Muscle of leg (tissue), 11 donors: ENCODE data around the gene ITPR1. TPM values are rescaled to one million over a fixed set of nuclear protein-coding genes. Genes with fewer than 3 reads are reported as not detected.
"Not testable (repeated sequence)": the region's sequence is repeated elsewhere in the genome, so short reads cannot be mapped to it uniquely, and the experiment has no call there.

Experiments used
- DNase-seq: peaks from one replicate; pipeline ENCODE4 v3.0.0; 2013
- H3K27ac ChIP-seq: one replicate; pipeline ENCODE4 v1.5.1; 2013; ENCODE audit warnings: mild to moderate bottlenecking, low read length, control low read depth
- H3K27me3 ChIP-seq: one replicate; pipeline ENCODE4 v1.6.1; 2013; ENCODE audit warnings: low read length; ENCODE audit not compliant: control insufficient read depth, insufficient read depth
- H3K36me3 ChIP-seq: one replicate; pipeline ENCODE4 v1.6.1; 2013; ENCODE audit warnings: low read length; ENCODE audit not compliant: control insufficient read depth, insufficient read depth
- H3K4me1 ChIP-seq: one replicate; pipeline ENCODE4 v1.6.1; 2013; ENCODE audit warnings: low read length; ENCODE audit not compliant: control insufficient read depth, insufficient read depth
- H3K4me3 ChIP-seq: one replicate; pipeline ENCODE4 v1.5.1; 2013; ENCODE audit warnings: low read length, control low read depth
- H3K9me3 ChIP-seq: replicated peaks from 2 replicates; pipeline ENCODE4 v1.6.1; 2013; ENCODE audit warnings: low read depth, low read length; ENCODE audit not compliant: control insufficient read depth
- WGBS: methylation state at CpG from one replicate; pipeline ENCODE4 v1.1.5; 2013; ENCODE audit warnings: missing lambda C conversion rate; ENCODE audit not compliant: insufficient coverage; 5-methylcytosine and 5-hydroxymethylcytosine counted together
- polyA plus RNA-seq, 8 donors: library from polyadenylated mRNA; unstranded; fragments of 120-200 nt; gene quantifications; one replicate each; pipeline versions ENCODE4 v1.2.1 to v1.2.3, GENCODE V29; 2013; ENCODE audit warnings: inconsistent platforms in 1 of 8, low replicate concordance in 1 of 8; ENCODE audit not compliant: insufficient read length in 8 of 8, insufficient read depth in 1 of 8
- total RNA-seq: library from RNA; stranded (reverse); fragments of 120-200 nt; gene quantifications from one replicate; pipeline ENCODE4 v1.2.4, GENCODE V29; 2013

The ITPR1 gene
- total and polyA plus RNA-seq, 9 donors, result 15.4 to 34.4 (median 20.5) TPM

DNA sequence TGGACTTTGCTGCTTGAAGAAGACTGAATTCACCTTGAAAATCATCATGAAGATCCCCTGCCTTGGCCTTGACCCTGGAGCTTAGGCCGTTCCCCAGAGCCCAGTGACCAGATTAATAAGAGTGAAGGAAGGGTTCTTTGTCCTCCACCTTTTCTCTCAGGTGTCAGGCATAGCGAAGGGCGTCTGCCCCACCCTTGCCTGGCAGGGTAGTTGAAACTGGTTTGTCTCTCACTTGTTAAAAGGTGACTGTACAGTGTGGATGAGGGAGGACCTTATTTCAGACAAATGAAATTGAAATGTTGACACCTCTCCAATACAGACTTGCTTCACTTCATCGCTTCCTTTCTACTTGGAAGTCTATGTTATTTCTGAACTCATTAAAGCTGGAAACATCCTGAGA, 262.4 kb downstream of the ITPR1 start:
- no peaks in the 10 kb centered on the region for H3K27me3 ChIP-seq
- H3K9me3 ChIP-seq, result peaks cover 2% of the 10 kb centered on the region
- no peak for DNase-seq
- no peak overlapping the region for H3K27ac ChIP-seq
- H3K36me3 ChIP-seq, result peaks cover 8% of the 10 kb centered on the region
- 80% methylated on average over 1 of the region's 4 CpGs for WGBS
- peaks cover 16% of the 10 kb centered on the region for H3K4me1 ChIP-seq
- H3K4me3 ChIP-seq, result no peak overlapping the region

- Histone ChIP-seq H3K9me3 (peaks cover 3% of the 10 kb centered on the region), H3K36me3 (peaks cover 11% of the 10 kb centered on the region), H3K27me3 (no peaks in the 10 kb centered on the region), H3K27ac (no peak overlapping the region), H3K4me3 (no peak overlapping the region), H3K4me1 (peaks cover 10% of the 10 kb centered on the region)
- DNase-seq, result no peak
- WGBS, result 78% methylated on average over 3 of the region's 10 CpGs
Measured at GRCh38 chr3:4756057-4756775, 263.1 kb downstream of the ITPR1 start.

- no peak overlapping the region for H3K27ac ChIP-seq
- 80% methylated on average over 1 of the region's 3 CpGs for WGBS
- H3K4me1 ChIP-seq, result peaks cover 4% of the 10 kb centered on the region
- DNase-seq, result no peak
- no peak overlapping the region for H3K4me3 ChIP-seq
- H3K9me3 ChIP-seq, result peaks cover 3% of the 10 kb centered on the region
- no peaks in the 10 kb centered on the region for H3K27me3 ChIP-seq
- H3K36me3 ChIP-seq, result peaks cover 11% of the 10 kb centered on the region
Measured at GRCh38 chr3:4756855-4757574, 263.9 kb downstream of the ITPR1 start.

DNA sequence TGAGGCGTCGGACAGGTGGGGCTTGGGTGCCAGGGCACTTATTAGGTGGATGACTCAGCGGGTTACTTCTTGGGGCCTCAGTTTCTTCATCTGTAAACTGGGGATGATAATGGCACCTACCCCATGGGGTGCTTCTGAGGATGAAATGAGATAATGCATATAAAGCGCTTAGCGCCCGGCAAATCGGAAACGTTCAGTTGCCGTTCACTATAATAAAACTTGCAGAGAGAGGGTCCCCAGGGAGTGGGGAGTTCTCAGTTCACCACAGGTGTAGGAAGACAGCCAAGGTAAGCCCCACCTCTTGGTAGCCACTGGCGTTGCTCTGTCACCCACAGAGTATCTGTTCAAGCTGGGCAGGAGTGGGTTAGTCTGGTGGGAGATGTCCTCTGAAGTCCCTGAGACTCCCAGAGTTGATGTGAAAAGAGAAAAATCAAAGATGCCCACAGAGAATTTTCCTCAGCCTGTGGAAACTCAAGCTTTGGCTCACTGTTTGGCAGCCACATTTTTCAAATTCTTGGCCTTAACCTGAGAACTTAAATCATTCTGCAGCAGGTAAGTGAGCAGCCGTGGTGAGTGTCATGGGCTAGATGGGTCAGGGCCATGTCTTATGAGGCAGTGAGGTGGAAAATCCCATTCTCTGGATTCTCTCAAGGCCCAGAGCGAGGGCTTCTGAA, 264.6 kb downstream of the ITPR1 start:
- no peaks in the 10 kb centered on the region for H3K4me1 ChIP-seq
- WGBS, result 93% methylated on average over 8 of the region's 12 CpGs
- peaks cover 11% of the 10 kb centered on the region for H3K36me3 ChIP-seq
- no peak overlapping the region for H3K27ac ChIP-seq
- DNase-seq, result peak; percentile 32
- H3K9me3 ChIP-seq, result peaks cover 3% of the 10 kb centered on the region
- no peaks in the 10 kb centered on the region for H3K27me3 ChIP-seq
- H3K4me3 ChIP-seq, result no peak overlapping the region

- Histone ChIP-seq H3K4me1 (no peaks in the 10 kb centered on the region), H3K27me3 (no peaks in the 10 kb centered on the region), H3K9me3 (peaks cover 3% of the 10 kb centered on the region), H3K4me3 (no peak overlapping the region), H3K36me3 (peaks cover 11% of the 10 kb centered on the region), H3K27ac (no peak overlapping the region)
- no peak for DNase-seq
- 86% methylated on average over 8 of the region's 9 CpGs for WGBS
Measured at GRCh38 chr3:4758249-4758860, 265.2 kb downstream of the ITPR1 start.

DNA sequence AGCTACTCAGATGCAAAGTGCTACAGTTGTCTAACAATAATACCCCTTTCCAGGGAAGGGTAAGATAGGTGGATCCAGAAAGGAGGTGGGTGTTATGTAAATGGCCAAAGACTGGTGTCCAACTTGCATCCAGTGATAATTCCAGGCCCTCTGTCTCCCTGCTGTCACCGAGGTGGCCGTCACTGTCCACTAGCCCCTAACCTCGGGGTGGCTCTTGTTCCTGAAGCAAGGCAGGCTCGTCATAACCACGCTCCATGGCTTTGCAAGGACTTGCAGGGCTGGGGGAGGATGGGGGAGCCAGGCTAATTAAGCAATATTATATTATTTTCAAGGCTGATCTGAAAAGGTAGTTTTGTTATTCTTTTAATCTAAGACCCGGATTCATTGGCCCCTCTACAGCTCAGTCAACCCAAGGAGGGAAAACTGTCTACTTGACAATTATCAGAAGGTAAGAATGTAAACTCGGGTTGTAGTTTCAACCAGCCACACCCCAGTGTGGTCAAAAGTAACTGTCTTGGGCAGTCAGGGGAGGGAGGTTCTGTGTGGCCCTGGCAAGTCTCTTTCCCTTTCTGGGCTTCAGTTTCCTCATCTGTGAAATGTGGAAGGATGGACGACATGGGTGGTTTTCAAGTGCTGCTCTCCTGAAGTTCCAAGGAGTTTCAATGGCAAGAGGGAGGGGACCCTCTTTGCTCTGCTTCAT, 266.0 kb downstream of the ITPR1 start:
- peaks cover 11% of the 10 kb centered on the region for H3K36me3 ChIP-seq
- peaks cover 3% of the 10 kb centered on the region for H3K9me3 ChIP-seq
- no peak overlapping the region for H3K4me3 ChIP-seq
- H3K4me1 ChIP-seq, result no peaks in the 10 kb centered on the region
- WGBS, result 97% methylated on average over 4 of the region's 8 CpGs
- no peak for DNase-seq
- H3K27ac ChIP-seq, result no peak overlapping the region
- no peaks in the 10 kb centered on the region for H3K27me3 ChIP-seq

DNA sequence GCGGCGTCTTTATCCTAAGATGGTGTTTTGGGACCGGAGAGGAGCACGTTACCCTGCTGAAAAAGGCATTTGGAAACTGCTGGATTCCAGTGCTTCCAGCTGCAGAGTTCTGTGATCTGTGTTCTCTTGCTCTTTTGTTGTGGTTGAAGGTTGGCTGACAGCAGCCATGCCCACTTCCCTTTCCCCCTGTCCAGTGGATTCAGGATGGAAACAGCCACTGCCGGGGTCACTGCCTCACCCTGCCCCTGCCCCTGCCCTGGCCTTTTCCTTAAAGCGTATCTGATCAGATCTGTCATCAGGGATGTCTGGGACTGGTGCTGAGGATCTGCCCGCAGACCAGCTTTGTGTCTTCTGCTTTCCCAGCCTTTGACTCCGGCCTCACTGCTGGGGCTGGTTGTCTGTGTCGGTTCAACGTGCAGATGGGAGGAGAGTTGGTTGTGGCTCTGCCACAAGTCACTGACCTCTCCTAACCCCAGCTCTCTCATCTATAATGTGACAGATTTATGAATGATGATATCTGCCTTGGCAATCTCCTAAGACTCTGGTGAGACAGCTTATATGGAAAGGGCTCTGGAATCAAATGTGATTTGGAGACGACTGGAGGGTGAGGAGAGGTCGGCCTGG, 266.7 kb downstream of the ITPR1 start:
- WGBS, result 83% methylated on average over 5 of the region's 12 CpGs
- Histone ChIP-seq H3K27me3 (no peaks in the 10 kb centered on the region), H3K4me1 (no peaks in the 10 kb centered on the region), H3K9me3 (peaks cover 3% of the 10 kb centered on the region), H3K4me3 (no peak overlapping the region), H3K27ac (no peak overlapping the region), H3K36me3 (peaks cover 11% of the 10 kb centered on the region)
- DNase-seq, result no peak

DNA sequence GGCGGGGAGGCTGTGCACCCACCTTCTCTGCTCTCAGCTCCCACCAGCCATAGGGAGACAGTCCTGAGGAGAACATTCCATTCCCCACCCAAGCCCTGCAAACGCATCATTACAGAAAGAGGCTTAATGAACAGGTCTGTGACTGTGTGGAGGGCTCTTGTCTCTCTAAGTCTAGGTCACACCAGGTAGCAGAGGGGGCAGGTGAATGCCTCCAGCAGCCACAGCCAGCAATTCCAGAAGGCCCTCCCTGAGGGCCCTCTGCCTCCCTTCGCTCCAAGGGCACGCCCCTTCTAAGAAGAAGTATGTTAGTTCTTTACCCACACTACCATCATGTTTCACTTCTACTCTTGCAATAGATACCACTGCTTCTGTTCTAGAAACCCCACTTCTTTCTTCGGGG, 268.6 kb downstream of the ITPR1 start:
- Histone ChIP-seq H3K27me3 (no peaks in the 10 kb centered on the region), H3K4me3 (no peak overlapping the region), H3K27ac (no peak overlapping the region), H3K4me1 (no peaks in the 10 kb centered on the region), H3K9me3 (peaks cover 13% of the 10 kb centered on the region), H3K36me3 (peaks cover 16% of the 10 kb centered on the region)
- no peak for DNase-seq
- WGBS, result no CpG with 5 or more reads among the region's 5 CpGs

DNA sequence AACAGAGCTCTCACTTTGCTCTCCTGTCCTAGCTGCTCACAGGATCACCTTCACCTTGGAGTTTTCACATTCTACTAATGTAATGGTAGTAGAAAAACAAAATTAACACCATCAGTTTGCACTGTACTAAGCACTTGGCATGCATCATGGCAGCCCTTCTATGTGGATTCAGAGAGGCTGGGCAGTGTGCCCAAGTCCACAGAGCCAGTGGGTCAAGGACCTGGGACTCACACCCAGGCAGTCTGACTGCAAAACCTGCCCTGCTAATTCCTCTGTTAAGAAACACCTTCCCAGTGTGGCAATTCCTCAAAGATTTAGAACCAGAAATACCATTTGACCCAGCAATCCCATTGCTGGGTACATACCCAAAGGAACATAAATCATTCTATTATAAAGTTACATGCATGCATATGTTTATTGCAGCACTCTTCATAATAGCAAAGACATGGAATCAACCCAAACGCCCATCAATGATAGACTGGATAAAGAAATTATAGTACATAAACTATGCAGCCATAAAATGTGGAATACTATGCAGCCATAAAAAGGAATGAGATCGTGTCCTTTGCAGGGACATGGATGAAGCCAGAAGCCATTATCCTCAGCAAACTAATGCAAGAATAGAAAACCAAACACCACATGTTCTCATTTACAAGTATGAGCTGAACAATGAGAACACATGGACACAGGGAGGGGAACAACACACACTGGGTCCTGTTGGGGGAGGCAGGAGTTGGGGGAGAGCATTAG, 269.5 kb downstream of the ITPR1 start:
- H3K4me1 ChIP-seq, H3K4me3 ChIP-seq, H3K27me3 ChIP-seq, H3K27ac ChIP-seq, DNase-seq: not testable (repeated sequence)
- peaks cover 16% of the 10 kb centered on the region for H3K36me3 ChIP-seq
- WGBS, result no CpG with 5 or more reads among the region's 2 CpGs
- peaks cover 13% of the 10 kb centered on the region for H3K9me3 ChIP-seq
